Measurements from ENCODE around the gene TCN1.
"Not testable (repeated sequence)": the region's sequence is repeated elsewhere in the genome, so short reads cannot be mapped to it uniquely, and the experiment has no call there.

TCN1 gene

GRCh38 chr11:59866397-59866796, at the start of gene TCN1:
TSS of gene TCN1 (minus strand) at chr11:59866487. CDS start at chr11:59866470, 17 bp downstream.
- DNase-seq (ENCODE audit: low read depth in 1 of 2, low spot score in 1 of 2): no peak

GRCh38 chr11:59903569-59903968, 37.3 kb upstream of the TCN1 start:
- DNase-seq (ENCODE audit: low read depth in 1 of 2, low spot score in 1 of 2): not testable (repeated sequence)

- no peak for DNase-seq (ENCODE audit: low read depth in 1 of 2, low spot score in 1 of 2)
These were observed 35.0 kb upstream of the TCN1 start for GRCh38 chr11:59901306-59901705.

GRCh38 chr11:59900366-59901126, 34.3 kb upstream of the TCN1 start:
- no peak for DNase-seq (ENCODE audit: low read depth in 1 of 2, low spot score in 1 of 2)

GRCh38 chr11:59899532-59899931, 33.2 kb upstream of the TCN1 start:
- DNase-seq (ENCODE audit: low read depth in 1 of 2, low spot score in 1 of 2): no peak

- DNase-seq (ENCODE audit: low read depth in 1 of 2, low spot score in 1 of 2): no peak
These were observed 32.4 kb upstream of the TCN1 start for GRCh38 chr11:59898650-59899049.

GRCh38 chr11:59898046-59898445, 31.8 kb upstream of the TCN1 start:
- DNase-seq (ENCODE audit: low read depth in 1 of 2, low spot score in 1 of 2): no peak

GRCh38 chr11:59894616-59895015, 28.3 kb upstream of the TCN1 start:
- no peak for DNase-seq (ENCODE audit: low read depth in 1 of 2, low spot score in 1 of 2)

GRCh38 chr11:59891781-59892181, 25.5 kb upstream of the TCN1 start:
- no peak for DNase-seq (ENCODE audit: low read depth in 1 of 2, low spot score in 1 of 2)

GRCh38 chr11:59887156-59887555, 20.9 kb upstream of the TCN1 start:
- not testable (repeated sequence) for DNase-seq (ENCODE audit: low read depth in 1 of 2, low spot score in 1 of 2)

GRCh38 chr11:59883597-59883996, 17.3 kb upstream of the TCN1 start:
- no peak for DNase-seq (ENCODE audit: low read depth in 1 of 2, low spot score in 1 of 2)

- DNase-seq (ENCODE audit: low read depth in 1 of 2, low spot score in 1 of 2): no peak
These were observed 13.3 kb upstream of the TCN1 start for GRCh38 chr11:59879567-59879966.

GRCh38 chr11:59878575-59878974, 12.3 kb upstream of the TCN1 start, which contains the start of gene OOSP3:
TSS of gene OOSP3 (plus strand) at chr11:59878782. CDS start at chr11:59878809, 27 bp downstream.
- DNase-seq (ENCODE audit: low read depth in 1 of 2, low spot score in 1 of 2): no peak

- no peak for DNase-seq (ENCODE audit: low read depth in 1 of 2, low spot score in 1 of 2)
These were observed 11.5 kb upstream of the TCN1 start for GRCh38 chr11:59877784-59878183.

GRCh38 chr11:59877325-59877724, 11.0 kb upstream of the TCN1 start:
- no peak for DNase-seq (ENCODE audit: low read depth in 1 of 2, low spot score in 1 of 2)

GRCh38 chr11:59875856-59876519, 9.7 kb upstream of the TCN1 start:
- DNase-seq (ENCODE audit: low read depth in 1 of 2, low spot score in 1 of 2): no peak

GRCh38 chr11:59872076-59872475, 5.8 kb upstream of the TCN1 start:
- DNase-seq (ENCODE audit: low read depth in 1 of 2, low spot score in 1 of 2): no peak

GRCh38 chr11:59867946-59868345, 1.7 kb upstream of the TCN1 start:
- no peak for DNase-seq (ENCODE audit: low read depth in 1 of 2, low spot score in 1 of 2)

- DNase-seq (ENCODE audit: low read depth in 1 of 2, low spot score in 1 of 2): no peak
These were observed 549 bp upstream of the TCN1 start for GRCh38 chr11:59866836-59867235.

GRCh38 chr11:59865031-59865430, 1.3 kb downstream of the TCN1 start:
- DNase-seq (ENCODE audit: low read depth in 1 of 2, low spot score in 1 of 2): no peak

- no peak for DNase-seq (ENCODE audit: low read depth in 1 of 2, low spot score in 1 of 2)
These were observed 4.0 kb downstream of the TCN1 start for GRCh38 chr11:59862252-59862651.

- no peak for DNase-seq (ENCODE audit: low read depth in 1 of 2, low spot score in 1 of 2)
These were observed 6.6 kb downstream of the TCN1 start for GRCh38 chr11:59859673-59860072.
